Astrocyte (in vitro differentiated cells and primary cell): ENCODE data around the gene HACE1. TPM values are rescaled to one million over a fixed set of nuclear protein-coding genes. Genes with fewer than 3 reads are reported as not detected.

Experiments used
- DNase-seq: peaks from one replicate; pipeline ENCODE4 v3.0.0-alpha.2; 2010; ENCODE audit warnings: low read depth
- FAIRE-seq: peaks from 2 replicates; lab custom pipeline; 2011; peaks lifted over from hg19 to GRCh38; lab: Jason Lieb, UNC
- H2AFZ ChIP-seq: 2 replicates; pipeline ENCODE4 v1.6.0; 2012; ENCODE audit warnings: low read depth, low read length, inconsistent platforms
- H3K27ac ChIP-seq: 2 replicates; pipeline ENCODE4 v1.5.1; 2011; ENCODE audit warnings: low read depth, low read length, inconsistent platforms
- H3K27me3 ChIP-seq: 2 replicates; pipeline ENCODE4 v1.6.0; 2011; ENCODE audit warnings: low read length, inconsistent platforms; ENCODE audit not compliant: insufficient read depth
- H3K36me3 ChIP-seq: 2 replicates; pipeline ENCODE4 v1.5.1; 2011; ENCODE audit warnings: low read length, inconsistent platforms; ENCODE audit not compliant: insufficient read depth
- H3K4me1 ChIP-seq: 2 replicates; pipeline ENCODE4 v1.5.1; 2011; ENCODE audit warnings: low read length, inconsistent platforms; ENCODE audit not compliant: insufficient read depth
- H3K4me2 ChIP-seq: 2 replicates; pipeline ENCODE4 v1.6.0; 2012; ENCODE audit warnings: low read length, inconsistent platforms
- H3K4me3 ChIP-seq: 2 replicates; pipeline ENCODE4 v1.5.1; 2011; ENCODE audit warnings: low read depth, mild to moderate bottlenecking, low read length, inconsistent platforms; ENCODE audit not compliant: insufficient read depth
- H3K79me2 ChIP-seq: 2 replicates; pipeline ENCODE4 v1.6.0; 2012; ENCODE audit warnings: mild to moderate bottlenecking, low read length, inconsistent platforms; ENCODE audit not compliant: insufficient read depth
- H3K9ac ChIP-seq: 2 replicates; pipeline ENCODE4 v1.6.0; 2012; ENCODE audit warnings: mild to moderate bottlenecking, low read length, inconsistent platforms
- H3K9me3 ChIP-seq: 2 replicates; pipeline ENCODE4 v1.5.1; 2012; ENCODE audit warnings: low read depth, mild to moderate bottlenecking, low read length, inconsistent platforms; ENCODE audit not compliant: insufficient read depth
- H4K20me1 ChIP-seq: 2 replicates; pipeline ENCODE4 v1.6.0; 2012; ENCODE audit warnings: low read length, inconsistent platforms; ENCODE audit not compliant: insufficient read depth
- H3K27ac Mint-ChIP-seq: one replicate; pipeline ENCODE4 v1.8.0; 2021; ENCODE audit warnings: mild to moderate bottlenecking, mixed read lengths; ENCODE audit not compliant: unreplicated experiment
- H3K27me3 Mint-ChIP-seq: one replicate; pipeline ENCODE4 v1.8.0; 2021; ENCODE audit warnings: low read depth, mixed read lengths; ENCODE audit not compliant: unreplicated experiment
- H3K36me3 Mint-ChIP-seq: one replicate; pipeline ENCODE4 v1.8.0; 2021; ENCODE audit warnings: low read depth, mixed read lengths; ENCODE audit not compliant: unreplicated experiment
- H3K4me1 Mint-ChIP-seq: one replicate; pipeline ENCODE4 v1.8.0; 2021; ENCODE audit warnings: low read depth, mixed read lengths; ENCODE audit not compliant: unreplicated experiment
- H3K4me3 Mint-ChIP-seq: one replicate; pipeline ENCODE4 v1.8.0; 2021; ENCODE audit warnings: mild to moderate bottlenecking, moderate library complexity, mixed read lengths; ENCODE audit not compliant: unreplicated experiment
- H3K9me3 Mint-ChIP-seq: one replicate; pipeline ENCODE4 v1.8.0; 2021; ENCODE audit warnings: mild to moderate bottlenecking, mixed read lengths; ENCODE audit not compliant: unreplicated experiment
- CTCF ChIP-seq: IDR thresholded peaks from 2 replicates; pipeline ENCODE4 v1.5.1; 2011; ENCODE audit warnings: low read depth, mild to moderate bottlenecking, inconsistent platforms, low read length, moderate library complexity; ENCODE audit not compliant: insufficient read depth
- EZH2 ChIP-seq: IDR thresholded peaks from 2 replicates; pipeline ENCODE4 v1.6.1; 2012; ENCODE audit warnings: mild to moderate bottlenecking, low read length, inconsistent platforms; ENCODE audit not compliant: insufficient read depth
- total RNA-seq: library from RNA; stranded (reverse); gene quantifications from 2 replicates; pipeline ENCODE4 v1.2.1, GENCODE V29; 2021

The HACE1 gene
- total RNA-seq, 1 donor from 2014 or later, result 13.8 TPM

- Mint-ChIP-seq H3K27me3 (no peaks in the 10 kb centered on the region), H3K36me3 (no peaks in the 10 kb centered on the region), H3K27ac (peak overlapping the region; percentile 29), H3K9me3 (no peaks in the 10 kb centered on the region), H3K4me3 (no peak overlapping the region), H3K4me1 (peaks cover 20% of the 10 kb centered on the region)
- H3K9ac ChIP-seq, result no peak overlapping the region
- no peaks in the 10 kb centered on the region for H4K20me1 ChIP-seq
- H3K36me3 ChIP-seq, result no peaks in the 10 kb centered on the region
- H3K4me1 ChIP-seq, result peaks cover 12% of the 10 kb centered on the region
- H2AFZ ChIP-seq, result no peak overlapping the region
- H3K9me3 ChIP-seq, result no peaks in the 10 kb centered on the region
- no peak overlapping the region for H3K4me2 ChIP-seq
- no peaks in the 10 kb centered on the region for H3K79me2 ChIP-seq
- no peak for TF ChIP-seq CTCF
- no peak for TF ChIP-seq EZH2
- DNase-seq (no peak), FAIRE-seq (peak; percentile 86)
- H3K4me3 ChIP-seq, result no peak overlapping the region
- H3K27ac ChIP-seq, result no peak overlapping the region
- H3K27me3 ChIP-seq, result no peaks in the 10 kb centered on the region
These were observed 71.3 kb downstream of the HACE1 start for GRCh38 chr6:104788400-104788799.

- Histone ChIP-seq H3K36me3 (no peaks in the 10 kb centered on the region), H3K4me2 (no peak overlapping the region), H3K27me3 (no peaks in the 10 kb centered on the region), H3K4me3 (no peak overlapping the region), H4K20me1 (no peaks in the 10 kb centered on the region), H3K4me1 (peaks cover 12% of the 10 kb centered on the region), H3K79me2 (no peaks in the 10 kb centered on the region), H3K9ac (no peak overlapping the region), H3K9me3 (no peaks in the 10 kb centered on the region), H3K27ac (no peak overlapping the region), H2AFZ (no peak overlapping the region)
- DNase-seq, result no peak
- Mint-ChIP-seq H3K27ac (no peak overlapping the region), H3K4me3 (no peak overlapping the region), H3K9me3 (no peaks in the 10 kb centered on the region), H3K36me3 (no peaks in the 10 kb centered on the region), H3K4me1 (peaks cover 20% of the 10 kb centered on the region), H3K27me3 (no peaks in the 10 kb centered on the region)
- no peak for FAIRE-seq
- no peak for TF ChIP-seq EZH2
These were observed 72.4 kb downstream of the HACE1 start for GRCh38 chr6:104787305-104787704.

- H3K4me3 Mint-ChIP-seq, result no peak overlapping the region
- DNase-seq (peak; percentile 3), FAIRE-seq (no peak)
These were observed 74.8 kb downstream of the HACE1 start for GRCh38 chr6:104784884-104785283.

More at GRCh38 chr6:104784884-104785283, 74.8 kb downstream of the HACE1 start:
- H3K9me3 Mint-ChIP-seq, result no peaks in the 10 kb centered on the region
- H2AFZ ChIP-seq, result no peak overlapping the region
- H3K27ac Mint-ChIP-seq, result no peak overlapping the region
- no peaks in the 10 kb centered on the region for H3K79me2 ChIP-seq
- H3K4me1 Mint-ChIP-seq, result peaks cover 20% of the 10 kb centered on the region
- no peak overlapping the region for H3K9ac ChIP-seq
- no peak overlapping the region for H3K4me3 ChIP-seq
- H4K20me1 ChIP-seq, result no peaks in the 10 kb centered on the region
- peaks cover 3% of the 10 kb centered on the region for H3K36me3 Mint-ChIP-seq
- H3K27me3 Mint-ChIP-seq, result no peaks in the 10 kb centered on the region
- no peak overlapping the region for H3K27ac ChIP-seq
- no peaks in the 10 kb centered on the region for H3K27me3 ChIP-seq
- no peaks in the 10 kb centered on the region for H3K9me3 ChIP-seq
- H3K4me1 ChIP-seq, result peaks cover 9% of the 10 kb centered on the region
- peak overlapping the region; percentile 38 for H3K4me2 ChIP-seq
- TF ChIP-seq EZH2 (no peak), CTCF (no peak)
- H3K36me3 ChIP-seq, result no peaks in the 10 kb centered on the region
